H1 (cell line): Measurements from ENCODE around the gene WASF3. TPM values are rescaled to one million over a fixed set of nuclear protein-coding genes. Genes with fewer than 3 reads are reported as not detected.

ENCODE experiments used
- CTCF ChIA-PET: fragments of 300-600 bp; sonication (Branson Sonifier 250); formaldehyde crosslinking; loops from one replicate; lab custom pipeline; 2021; ENCODE audit not compliant: partially characterized antibody; lab: Charles Lee
- POLR2A ChIA-PET: fragments of 300-600 bp; sonication (Branson Sonifier 250); formaldehyde crosslinking; loops from one replicate; lab custom pipeline; 2021; ENCODE audit warnings: inconsistent platforms; ENCODE audit not compliant: partially characterized antibody; lab: Charles Lee
- DNase-seq, 2 experiments: peaks; one replicate each; pipeline versions ENCODE4 v3.0.0 to v3.0.0-alpha.2; 2010 to 2022; ENCODE audit warnings: low spot score in 2 of 2, low read depth in 1 of 2, mixed read lengths in 1 of 2
- FAIRE-seq: peaks from 2 replicates; lab custom pipeline; 2011; peaks lifted over from hg19 to GRCh38; lab: Jason Lieb, UNC
- H2AFZ ChIP-seq: 2 replicates; pipeline ENCODE4 v1.8.1; 2012; ENCODE audit warnings: low read length, inconsistent platforms
- H2AK5ac ChIP-seq: 2 replicates; pipeline ENCODE4 v1.6.1; 2013; ENCODE audit warnings: low read depth, low read length
- H2BK120ac ChIP-seq: replicated peaks from 2 replicates; pipeline ENCODE3; 2013; ENCODE audit warnings: low read depth, low read length, inconsistent platforms
- H2BK12ac ChIP-seq: 2 replicates; pipeline ENCODE4 v1.6.1; 2013; ENCODE audit warnings: low read depth, low read length
- H2BK15ac ChIP-seq: 2 replicates; pipeline ENCODE4 v1.6.1; 2013; ENCODE audit warnings: low read length
- H2BK20ac ChIP-seq: 2 replicates; pipeline ENCODE4 v1.6.1; 2013; ENCODE audit warnings: low read length
- H2BK5ac ChIP-seq: 2 replicates; pipeline ENCODE4 v1.6.1; 2013; ENCODE audit warnings: low read depth, low read length
- H3K14ac ChIP-seq: 2 replicates; pipeline ENCODE4 v1.6.1; 2013; ENCODE audit warnings: inconsistent platforms; ENCODE audit not compliant: insufficient read length
- H3K18ac ChIP-seq: 2 replicates; pipeline ENCODE4 v1.6.1; 2013; ENCODE audit warnings: low read length; ENCODE audit errors: extremely low read depth
- H3K23ac ChIP-seq: 2 replicates; pipeline ENCODE4 v1.6.1; 2013; ENCODE audit warnings: inconsistent platforms; ENCODE audit not compliant: insufficient read length
- H3K23me2 ChIP-seq: 2 replicates; pipeline ENCODE4 v1.6.1; 2013; ENCODE audit warnings: low read depth, low read length
- H3K27ac ChIP-seq: 2 replicates; pipeline ENCODE4 v1.6.1; 2011; ENCODE audit warnings: low read depth, low read length, inconsistent platforms
- H3K27me3 ChIP-seq, 4 experiments: replicated peaks in 1 of 4; 1 replicate in 1 of 4; 2 replicates in 3 of 4; pipeline versions ENCODE4 v1.6.1 to v1.8.1; 2011 to 2013; ENCODE audit warnings: low read length in 3 of 4, mild to moderate bottlenecking in 3 of 4, inconsistent platforms in 2 of 4, mixed read lengths in 2 of 4, moderate library complexity in 1 of 4; ENCODE audit not compliant: control insufficient read depth in 3 of 4, insufficient read depth in 3 of 4; ENCODE audit errors: extremely low read depth in 1 of 4
- H3K36me3 ChIP-seq, 4 experiments: 2 replicates each; pipeline versions ENCODE4 v1.6.1 to v1.8.1; 2011 to 2013; ENCODE audit warnings: mild to moderate bottlenecking in 4 of 4, low read length in 3 of 4, moderate library complexity in 2 of 4, control low read depth in 1 of 4, inconsistent platforms in 1 of 4; ENCODE audit not compliant: insufficient read depth in 4 of 4, control insufficient read depth in 2 of 4
- H3K4ac ChIP-seq: replicated peaks from 2 replicates; pipeline ENCODE3; 2013; ENCODE audit warnings: low read length, low read depth, mixed read lengths, inconsistent platforms; ENCODE audit not compliant: insufficient read length
- H3K4me1 ChIP-seq, 4 experiments: replicated peaks in 1 of 4; 1 replicate in 1 of 4; 2 replicates in 3 of 4; pipeline versions ENCODE4 v1.6.1 to v1.8.1; 2011 to 2013; ENCODE audit warnings: low read length in 3 of 4, inconsistent platforms in 2 of 4, mixed read lengths in 1 of 4; ENCODE audit not compliant: insufficient read depth in 4 of 4, control insufficient read depth in 3 of 4
- H3K4me2 ChIP-seq, 2 experiments: 2 replicates each; pipeline versions ENCODE4 v1.6.1 to v1.8.1; 2011 to 2013; ENCODE audit warnings: low read depth in 2 of 2, low read length in 2 of 2, control low read depth in 1 of 2, inconsistent platforms in 1 of 2, mild to moderate bottlenecking in 1 of 2; ENCODE audit not compliant: insufficient read depth in 1 of 2
- H3K4me3 ChIP-seq, 4 experiments: fragments of 200-600, 300-600 bp in 1 of 4; sonication (generic), shearing (Covaris generic), sonication (Bioruptor Twin) in 1 of 4; 2 replicates each; pipeline versions ENCODE4 v1.5.1 to v1.8.1; 2011 to 2016; ENCODE audit warnings: low read length in 4 of 4, low read depth in 3 of 4, control low read depth in 2 of 4, inconsistent platforms in 2 of 4, mild to moderate bottlenecking in 2 of 4, mixed read lengths in 1 of 4, moderate library complexity in 1 of 4; ENCODE audit not compliant: insufficient read depth in 2 of 4; ENCODE audit errors: extremely low read depth in 1 of 4
- H3K56ac ChIP-seq: replicated peaks from 2 replicates; pipeline ENCODE3; 2013; ENCODE audit warnings: low read depth, mild to moderate bottlenecking, mixed read lengths, low read length, inconsistent platforms; ENCODE audit not compliant: insufficient read length
- H3K79me1 ChIP-seq: 2 replicates; pipeline ENCODE4 v1.6.1; 2013; ENCODE audit warnings: low read depth, low read length, control low read depth
- H3K79me2 ChIP-seq, 2 experiments: 2 replicates each; pipeline versions ENCODE4 v1.6.1 to v1.8.1; 2012 to 2013; ENCODE audit warnings: low read length in 2 of 2, mild to moderate bottlenecking in 2 of 2, inconsistent platforms in 1 of 2; ENCODE audit not compliant: insufficient read depth in 2 of 2, control insufficient read depth in 1 of 2
- H3K9ac ChIP-seq, 4 experiments: replicated peaks in 1 of 4; 1 replicate in 1 of 4; 2 replicates in 3 of 4; pipeline versions ENCODE4 v1.6.1 to v1.8.1; 2011 to 2013; ENCODE audit warnings: low read depth in 3 of 4, low read length in 3 of 4, control low read depth in 2 of 4, mild to moderate bottlenecking in 2 of 4, moderate library complexity in 2 of 4, inconsistent platforms in 1 of 4; ENCODE audit errors: extremely low read depth in 1 of 4
- H3K9me3 ChIP-seq, 2 experiments: 2 replicates each; pipeline versions ENCODE4 v1.6.1 to v1.8.1; 2012 to 2013; ENCODE audit warnings: mild to moderate bottlenecking in 2 of 2, moderate library complexity in 2 of 2, control low read depth in 1 of 2, inconsistent platforms in 1 of 2, low read depth in 1 of 2, low read length in 1 of 2, mixed read lengths in 1 of 2; ENCODE audit not compliant: insufficient read depth in 2 of 2
- H4K20me1 ChIP-seq, 2 experiments: replicated peaks in 1 of 2; 2 replicates each; pipeline versions ENCODE3 to v1.8.1; 2011 to 2013; ENCODE audit warnings: inconsistent platforms in 2 of 2, low read length in 2 of 2, mild to moderate bottlenecking in 1 of 2; ENCODE audit not compliant: insufficient read depth in 2 of 2, control insufficient read depth in 1 of 2
- H4K5ac ChIP-seq: 2 replicates; pipeline ENCODE4 v1.6.1; 2013; ENCODE audit warnings: low read length, low read depth, mixed read lengths, inconsistent platforms; ENCODE audit not compliant: insufficient read length
- H4K8ac ChIP-seq: 2 replicates; pipeline ENCODE4 v1.8.0; 2013; ENCODE audit warnings: mild to moderate bottlenecking, moderate library complexity, low read length, inconsistent platforms; ENCODE audit not compliant: insufficient read depth; ENCODE audit errors: extremely low read depth
- H4K91ac ChIP-seq: replicated peaks from 2 replicates; pipeline ENCODE3; 2013; ENCODE audit warnings: low read length, mixed read lengths, inconsistent platforms; ENCODE audit not compliant: insufficient read length
- BACH1 ChIP-seq: IDR thresholded peaks from 2 replicates; pipeline ENCODE4 v1.6.1; 2012; ENCODE audit warnings: low read length, improper control_type of control experiment
- CBX8 ChIP-seq: fragments of 300-800, 300-1000 bp; sonication (generic); IDR thresholded peaks from 2 replicates; pipeline ENCODE4 v1.7.1; 2016; ENCODE audit warnings: low read depth, low read length, borderline replicate concordance
- CHD2 ChIP-seq: IDR thresholded peaks from 2 replicates; pipeline ENCODE4 v1.6.1; 2012; ENCODE audit warnings: low read length, improper control_type of control experiment
- HDAC6 ChIP-seq: IDR thresholded peaks from one replicate; pipeline ENCODE4 v1.7.1; 2012; ENCODE audit warnings: low read depth, mild to moderate bottlenecking, inconsistent platforms, low read length, moderate library complexity
- NRF1 ChIP-seq: IDR thresholded peaks from 2 replicates; pipeline ENCODE4 v1.6.1; 2011; ENCODE audit warnings: mild to moderate bottlenecking, low read depth, low read length, improper control_type of control experiment
- PHF8 ChIP-seq: fragments of 200-600 bp; sonication (generic); conservative IDR thresholded peaks from 2 replicates; pipeline ENCODE4 v1.7.1; 2012; ENCODE audit warnings: low read depth, mild to moderate bottlenecking, inconsistent platforms, low read length, moderate library complexity
- POLR2AphosphoS5 ChIP-seq: IDR thresholded peaks from 2 replicates; pipeline ENCODE4 v1.6.1; 2011; ENCODE audit warnings: low read depth, low read length
- SP4 ChIP-seq: IDR thresholded peaks from 2 replicates; pipeline ENCODE4 v1.6.1; 2012; ENCODE audit warnings: low read length, inconsistent platforms
- TBP ChIP-seq: IDR thresholded peaks from 2 replicates; pipeline ENCODE4 v1.6.1; 2011; ENCODE audit warnings: low read depth, low read length, improper control_type of control experiment
- TCF12 ChIP-seq: IDR thresholded peaks from 2 replicates; pipeline ENCODE4 v1.6.1; 2011; ENCODE audit warnings: low read depth, mild to moderate bottlenecking, low read length
- YY1 ChIP-seq: IDR thresholded peaks from 2 replicates; pipeline ENCODE4 v1.6.1; 2011; ENCODE audit warnings: low read depth, mild to moderate bottlenecking, low read length
- WGBS, 2 experiments: shearing (Covaris generic) in 1 of 2; methylation state at CpG; one replicate each; pipeline versions ENCODE4 v1.1.6 to v1.1.7; 2013 to 2015; ENCODE audit warnings: low lambda C conversion rate in 2 of 2, mixed read lengths in 2 of 2, inconsistent platforms in 1 of 2, low coverage in 1 of 2, missing lambda C conversion rate in 1 of 2; ENCODE audit not compliant: insufficient replicate concordance in 2 of 2, insufficient coverage in 1 of 2, insufficient read length in 1 of 2; ENCODE audit errors: extremely low coverage in 1 of 2, missing lambda C conversion rate in 1 of 2; 5-methylcytosine and 5-hydroxymethylcytosine counted together
- polyA plus RNA-seq, 7 experiments: library from polyadenylated mRNA; depleted of rRNA in 3 of 7; stranded (reverse) in 5 of 7; unstranded in 2 of 7; fragments of >200 nt in 5 of 7; fragments of 200-250 nt in 2 of 7; gene quantifications; 1 replicate in 5 of 7; 2 replicates in 1 of 7; 4 replicates in 1 of 7; pipeline versions ENCODE4 v1.2.1 to v1.2.3, GENCODE V29; 2011 to 2013; ENCODE audit warnings: missing spikeins in 2 of 7, mixed read lengths in 2 of 7
- total RNA-seq: library from RNA; stranded (reverse); fragmentation: NEBNext Ultra II Directional; extraction: Animal tissue kit (Norgen Biotek cat#: 25700); gene quantifications from 2 replicates; pipeline ENCODE4 v1.2.1, GENCODE V29; 2021
- TF ChIP-seq, protein P1 (sequence below): IDR thresholded peaks from 2 replicates; pipeline ENCODE4 v1.6.1; 2012; ENCODE audit warnings: inconsistent platforms
- TF ChIP-seq, protein P2 (sequence below): IDR thresholded peaks from 2 replicates; pipeline ENCODE4 v1.6.1; 2011; ENCODE audit warnings: low read length, improper control_type of control experiment

Gene WASF3
- total and polyA plus RNA-seq, 2 of the 8 experiments (the other 6 are each of a cell fraction or from before 2014, with no cell fraction given), result 18.7 to 39.8 TPM

DNA sequence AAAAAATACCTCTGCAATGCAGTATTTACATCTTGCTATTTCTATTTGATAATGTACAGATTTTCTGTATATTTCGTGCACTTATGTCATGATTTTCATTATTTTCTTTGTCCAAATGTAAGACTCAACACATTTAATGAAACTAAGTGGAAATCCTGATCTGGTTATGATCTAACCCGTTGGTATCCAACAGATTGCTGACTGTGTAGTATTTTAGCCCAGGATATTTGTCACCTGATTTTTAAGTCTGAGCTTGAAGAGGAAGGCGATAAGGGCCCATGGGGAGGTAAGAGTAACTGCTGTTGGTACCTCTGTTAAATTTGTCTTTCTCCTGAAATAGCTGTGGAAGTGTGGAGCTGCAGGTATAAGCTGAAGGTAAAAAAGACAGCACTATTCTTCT, 45.3 kb downstream of the WASF3 start:
- H3K4me3 ChIP-seq, result no peak overlapping the region
- CTCF ChIA-PET, result interaction anchor here (1.1 to 1.5 kb wide), 3 partner anchors 11 to 120 kb away, joined by 4 to 5 read pairs (median 4); no protein-coding TSS in a partner anchor
- no peak overlapping the region for H2BK15ac ChIP-seq
- no peak overlapping the region for H3K9ac ChIP-seq
- POLR2A ChIA-PET, result no interaction called here
- peaks cover 2% of the 10 kb centered on the region; the same call in 1 of the 2 replicates for H3K79me1 ChIP-seq
- no peak overlapping the region for H3K4me2 ChIP-seq
- no peak overlapping the region for H3K18ac ChIP-seq
- H2BK20ac ChIP-seq, result no peak overlapping the region
- no peak overlapping the region for H4K8ac ChIP-seq
- H2AFZ ChIP-seq, result no peak overlapping the region
- no peaks in the 10 kb centered on the region for H3K23me2 ChIP-seq
- H3K56ac ChIP-seq, result no peak overlapping the region
- H3K14ac ChIP-seq, result no peak overlapping the region
- H2BK120ac ChIP-seq, result no peak overlapping the region
- H2BK5ac ChIP-seq, result no peak overlapping the region
- no peak overlapping the region for H3K27ac ChIP-seq
- peaks cover 0 to 66% of the 10 kb centered on the region in 2 experiments; a peak in 3 of 4 replicates for H3K79me2 ChIP-seq
- no peak overlapping the region for H3K23ac ChIP-seq
- 90% methylated on average over 3 of the region's 3 CpGs; no CpG with 5 or more reads in 1 of the 2 experiments for WGBS, 2 experiments
- FAIRE-seq, result no peak
- H3K9me3 ChIP-seq, result no peaks in the 10 kb centered on the region
- DNase-seq, result no peak
- no peaks in the 10 kb centered on the region for H3K36me3 ChIP-seq
- peaks cover 0 to 3% (median 0%) of the 10 kb centered on the region in 4 experiments; a peak in 1 of 7 replicates for H3K4me1 ChIP-seq
- H2BK12ac ChIP-seq, result no peak overlapping the region
- H4K20me1 ChIP-seq, result peaks cover 0 to 2% of the 10 kb centered on the region in 2 experiments
- H2AK5ac ChIP-seq, result no peak overlapping the region
- H3K27me3 ChIP-seq, result no peaks in the 10 kb centered on the region
- H4K91ac ChIP-seq, result no peak overlapping the region
- no peak for TF ChIP-seq TBP
- TF ChIP-seq YY1, result no peak
- TF ChIP-seq NRF1, result no peak
- TF ChIP-seq HDAC6, result no peak
- TF ChIP-seq BACH1, result no peak
- no peak for TF ChIP-seq PHF8
- no peak for TF ChIP-seq TCF12
- TF ChIP-seq, protein P1, sequence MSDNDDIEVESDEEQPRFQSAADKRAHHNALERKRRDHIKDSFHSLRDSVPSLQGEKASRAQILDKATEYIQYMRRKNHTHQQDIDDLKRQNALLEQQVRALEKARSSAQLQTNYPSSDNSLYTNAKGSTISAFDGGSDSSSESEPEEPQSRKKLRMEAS, result no peak
- TF ChIP-seq SP4, result no peak
- TF ChIP-seq CBX8, result no peak
- no peak for TF ChIP-seq CHD2
- TF ChIP-seq, protein P2, sequence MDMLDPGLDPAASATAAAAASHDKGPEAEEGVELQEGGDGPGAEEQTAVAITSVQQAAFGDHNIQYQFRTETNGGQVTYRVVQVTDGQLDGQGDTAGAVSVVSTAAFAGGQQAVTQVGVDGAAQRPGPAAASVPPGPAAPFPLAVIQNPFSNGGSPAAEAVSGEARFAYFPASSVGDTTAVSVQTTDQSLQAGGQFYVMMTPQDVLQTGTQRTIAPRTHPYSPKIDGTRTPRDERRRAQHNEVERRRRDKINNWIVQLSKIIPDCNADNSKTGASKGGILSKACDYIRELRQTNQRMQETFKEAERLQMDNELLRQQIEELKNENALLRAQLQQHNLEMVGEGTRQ, result no peak
- TF ChIP-seq POLR2AphosphoS5, result no peak
- no peak overlapping the region for H4K5ac ChIP-seq
- H3K4ac ChIP-seq, result no peak overlapping the region
